Erythroblast (primary cell): ENCODE measurements around the gene GSTM3.

Source experiments
- GATA1 ChIP-seq: IDR thresholded peaks from 2 replicates; pipeline ENCODE4 v1.6.1; 2011; ENCODE audit warnings: low read depth, mild to moderate bottlenecking, control low read depth, low read length, moderate library complexity
- POLR2A ChIP-seq: IDR thresholded peaks from 2 replicates; pipeline ENCODE4 v1.6.1; 2011; ENCODE audit warnings: mild to moderate bottlenecking, low read length

- TF ChIP-seq POLR2A (no peak), GATA1 (no peak)
Measured at GRCh38 chr1:109719337-109719837, 21.5 kb downstream of the GSTM3 start.
